HG02943 (cell line): ENCODE measurements around the gene SOHLH2.

Source experiments
- ATAC-seq: cut with Tn5 transposase; IDR thresholded peaks from one replicate; pipeline ENCODE4 v1.9.1; 2021; ENCODE audit warnings: mild to moderate bottlenecking, low read depth, moderate library complexity; ENCODE audit not compliant: unreplicated experiment

The SOHLH2 gene

DNA sequence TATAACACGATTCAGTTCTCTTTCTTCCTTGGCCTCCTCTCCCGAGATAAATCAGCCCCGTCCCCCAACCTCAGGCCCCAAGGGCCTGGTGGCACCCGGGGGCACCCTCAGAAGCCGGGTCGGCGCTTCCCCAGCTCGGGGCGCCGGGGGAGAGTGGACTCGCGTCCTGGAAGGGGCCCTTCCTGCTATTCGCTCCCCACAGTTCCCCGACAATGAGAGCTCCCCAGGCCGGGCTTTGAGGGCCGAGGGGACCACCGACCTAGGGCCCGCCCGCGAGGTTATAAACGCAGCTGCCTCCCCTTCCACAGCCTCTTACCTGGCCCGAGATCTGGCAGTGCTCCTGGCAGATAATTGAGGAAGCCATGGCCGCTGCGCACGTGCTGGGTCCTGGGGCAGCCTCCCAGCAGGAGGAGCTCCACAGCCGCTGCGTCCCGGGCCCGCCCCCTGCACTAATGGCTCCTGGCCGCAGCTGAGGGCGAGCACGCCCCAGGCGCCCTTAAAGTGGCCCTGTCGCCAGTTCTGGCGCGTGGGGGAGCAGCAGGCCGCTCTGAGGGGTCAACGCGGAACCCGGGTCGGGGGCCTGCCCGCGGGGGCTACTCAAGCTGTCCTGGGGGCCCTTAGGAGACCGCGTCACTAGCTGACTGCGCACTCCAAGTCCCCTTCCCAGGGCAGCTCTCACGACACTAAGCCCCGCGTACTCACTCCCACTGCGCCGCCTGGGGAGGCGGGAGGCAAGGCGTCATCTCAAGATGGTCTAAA, at the start of gene SOHLH2:
Gene SOHLH2 (minus strand): TSS at position 394 of the 759 bp plus-strand sequence. CDS start 30 bp downstream, at position 364.
- no peak for ATAC-seq

DNA sequence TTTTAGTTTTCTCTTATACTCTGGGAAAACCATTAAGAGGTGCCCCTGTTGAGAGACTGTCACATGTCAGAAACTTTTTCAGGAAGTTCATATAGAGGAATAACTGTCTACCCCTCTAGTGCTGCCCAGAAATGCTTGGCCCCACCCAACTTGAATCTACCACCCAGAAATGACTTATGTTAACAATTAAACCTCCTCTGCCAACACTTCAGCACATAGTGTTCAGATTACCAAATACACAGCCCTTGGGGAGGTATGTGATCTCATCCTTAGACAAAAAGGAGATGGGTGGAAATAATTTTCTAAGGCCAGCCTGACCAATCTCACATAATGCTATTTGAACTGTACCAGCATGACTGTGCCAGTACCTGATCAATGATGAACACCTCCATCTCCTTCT, 47.6 kb upstream of the SOHLH2 start:
- ATAC-seq = no peak

GRCh38 chr13:36261011-36261410, 46.7 kb upstream of the SOHLH2 start:
- ATAC-seq = no peak

GRCh38 chr13:36259361-36260137, 45.2 kb upstream of the SOHLH2 start:
- ATAC-seq = no peak

- no peak for ATAC-seq
Observed at GRCh38 chr13:36258831-36259230, 44.5 kb upstream of the SOHLH2 start.

DNA sequence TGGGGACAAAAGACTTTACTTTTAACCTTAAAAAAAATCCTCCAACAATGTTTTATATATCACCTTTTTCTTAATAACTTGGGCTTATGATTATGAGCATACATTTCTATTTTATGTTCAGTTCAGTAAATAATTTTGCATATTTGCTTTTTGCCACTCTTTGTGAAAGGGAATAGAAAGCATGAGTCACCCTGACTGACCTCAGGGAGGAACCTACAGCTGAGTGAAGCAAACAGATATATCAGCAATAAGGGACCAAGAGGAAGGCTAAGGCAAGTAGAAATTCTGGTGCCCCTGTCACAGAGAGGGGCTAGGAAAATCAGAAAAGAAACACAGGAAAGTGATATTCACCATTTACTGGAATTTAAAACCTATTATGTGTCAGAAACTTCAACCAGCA, 37.2 kb upstream of the SOHLH2 start:
- no peak for ATAC-seq

DNA sequence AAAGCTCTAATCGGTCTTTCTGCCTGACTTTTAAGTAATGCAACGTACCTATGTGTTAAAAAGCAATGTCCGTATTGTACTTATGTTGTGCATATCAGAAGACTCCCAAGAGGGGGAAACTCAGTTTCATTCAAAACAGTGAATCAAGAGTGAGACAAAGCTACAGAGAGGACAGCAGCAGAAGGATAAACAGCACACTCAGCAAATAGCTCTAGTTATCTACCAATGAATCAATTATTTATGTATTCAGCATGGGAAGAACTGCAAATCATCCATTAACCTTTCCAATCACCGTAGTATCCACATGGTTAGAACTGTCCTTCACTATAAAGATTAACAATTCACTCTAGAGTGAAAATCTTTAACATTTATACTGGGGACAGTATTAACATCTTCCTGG, 36.7 kb upstream of the SOHLH2 start:
- ATAC-seq = no peak

DNA sequence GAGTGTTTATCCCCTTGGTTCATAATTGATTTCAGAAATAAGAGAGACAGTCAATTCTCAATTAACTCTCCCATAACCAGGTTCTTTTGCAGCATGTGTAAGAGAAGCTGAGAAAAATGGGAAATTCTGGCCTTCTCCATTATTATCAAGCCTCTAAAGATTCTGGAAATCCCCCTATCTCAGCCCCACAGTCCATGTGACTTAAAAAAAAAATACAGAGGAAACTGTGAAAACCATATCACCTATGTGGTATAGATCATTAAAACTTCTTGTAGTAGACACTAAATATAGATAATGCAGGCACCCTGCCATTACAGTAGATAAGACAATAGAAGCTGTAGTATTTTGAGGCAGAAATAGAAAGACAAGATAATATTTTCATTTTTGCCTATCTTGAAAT, 34.3 kb upstream of the SOHLH2 start:
- ATAC-seq = no peak

DNA sequence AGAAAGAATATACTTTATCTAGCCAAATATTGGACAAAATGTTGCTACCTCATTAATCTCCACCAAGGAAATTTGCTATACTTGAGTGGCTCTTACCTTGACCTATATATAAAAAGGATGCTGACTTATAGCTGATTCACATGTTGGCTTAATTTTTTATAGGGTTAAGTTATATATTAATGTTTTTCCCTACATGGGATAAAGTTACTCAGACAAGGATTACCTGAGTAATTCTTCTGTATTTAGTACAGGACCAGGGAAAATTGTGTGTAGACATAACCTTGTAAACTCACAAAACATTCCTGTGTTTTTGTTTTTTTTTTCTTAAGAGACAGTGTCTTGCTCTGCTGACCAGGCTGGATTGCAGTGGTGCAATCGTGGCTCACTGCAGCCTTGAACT, 30.6 kb upstream of the SOHLH2 start:
- ATAC-seq = no peak

DNA sequence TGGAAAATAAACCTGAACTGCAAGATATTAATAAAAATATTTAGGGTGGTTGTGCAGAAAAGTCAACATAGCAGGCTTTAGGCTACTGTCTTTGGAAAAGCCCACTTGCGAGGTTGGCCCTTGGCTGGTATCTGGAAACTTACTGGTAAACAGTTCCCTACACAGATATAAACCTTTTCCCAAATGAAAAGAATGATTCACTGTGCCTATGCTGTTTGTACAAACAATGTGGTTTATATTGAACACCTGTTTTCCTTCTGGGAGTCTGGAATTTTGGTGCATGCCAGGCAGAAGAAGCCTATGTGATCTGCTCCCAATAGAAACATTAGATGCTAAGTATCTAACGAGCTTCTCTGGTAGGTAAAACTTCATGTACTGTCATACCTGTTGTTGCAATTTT, 29.7 kb upstream of the SOHLH2 start:
- ATAC-seq = no peak

GRCh38 chr13:36242761-36243160, 28.4 kb upstream of the SOHLH2 start:
- ATAC-seq = no peak

DNA sequence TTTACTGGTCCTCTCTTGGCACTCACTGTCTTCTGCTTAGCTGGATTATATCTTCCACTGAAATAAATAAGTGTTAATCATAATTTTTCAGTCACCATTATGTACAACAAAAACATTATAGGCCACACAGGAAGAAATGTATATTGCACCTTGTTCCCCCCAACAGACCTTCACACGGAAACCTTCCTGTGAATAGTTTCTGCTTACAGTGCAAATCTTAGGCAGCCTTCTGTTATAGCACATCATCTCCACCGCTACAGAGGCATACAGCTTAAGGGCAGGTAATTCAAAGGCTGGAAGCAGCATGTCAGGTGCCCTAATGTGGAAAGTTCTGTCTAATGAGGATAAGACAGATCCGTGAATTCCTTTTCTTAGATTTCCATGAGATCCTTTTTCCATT, 16.9 kb upstream of the SOHLH2 start:
- no peak for ATAC-seq

- ATAC-seq = no peak
Observed at GRCh38 chr13:36224730-36225129, 10.4 kb upstream of the SOHLH2 start.

DNA sequence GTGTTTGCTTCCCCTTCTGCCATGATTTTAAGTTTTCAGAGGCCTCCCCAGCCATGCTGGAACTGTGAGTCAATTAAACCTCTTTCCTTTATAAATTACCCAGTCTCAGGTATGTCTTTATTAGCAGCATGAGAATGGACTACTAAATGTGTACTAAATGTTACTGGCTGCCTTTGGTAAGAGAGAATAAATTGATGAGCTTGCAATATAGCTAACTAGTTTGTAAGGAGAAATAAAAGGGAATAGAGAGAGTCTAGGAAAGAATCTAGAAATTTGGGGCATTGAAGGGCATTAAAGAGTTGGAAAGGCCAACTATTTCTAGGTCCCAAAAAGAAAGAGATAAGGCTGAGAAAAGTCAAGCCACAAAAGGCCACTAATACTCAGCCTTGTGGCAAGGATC, 5.5 kb upstream of the SOHLH2 start:
- ATAC-seq = no peak

DNA sequence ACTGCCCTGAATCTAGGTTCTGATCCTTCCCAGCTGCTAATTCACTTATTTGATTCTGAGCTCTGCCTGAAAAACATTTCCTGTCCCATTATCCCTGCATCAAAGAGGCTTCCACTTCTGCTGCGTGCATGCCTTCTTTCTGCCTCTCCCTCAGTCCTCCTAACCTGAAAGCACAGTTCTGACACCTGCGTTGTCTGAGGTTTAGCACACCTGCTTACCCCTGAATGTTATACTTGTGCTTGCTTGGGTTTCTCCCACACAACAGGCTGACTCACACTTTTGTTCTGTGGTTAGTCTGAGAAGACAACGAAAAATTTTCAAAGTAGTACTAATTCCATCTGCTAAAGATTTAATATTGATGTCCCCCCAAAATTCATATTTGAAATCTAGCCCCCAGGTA, 3.1 kb upstream of the SOHLH2 start:
- ATAC-seq = no peak

DNA sequence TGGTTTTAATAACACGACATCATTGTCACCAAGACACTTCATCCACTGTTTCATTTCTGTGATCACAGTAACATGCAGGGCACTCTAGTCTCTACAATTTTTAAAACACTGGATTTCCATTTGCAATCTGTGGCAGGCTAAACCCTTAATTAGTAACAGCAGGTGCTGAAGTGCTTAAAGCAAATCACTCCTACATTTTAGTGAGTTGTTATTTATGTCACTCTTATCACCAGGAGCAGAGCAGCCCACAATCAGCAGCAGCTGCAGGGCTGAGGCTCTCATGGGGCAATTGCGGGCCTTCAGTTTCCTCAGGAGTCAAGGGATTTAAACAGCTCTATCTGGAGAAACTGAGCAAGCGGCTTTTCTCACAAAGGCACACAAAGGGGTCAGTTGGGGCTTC, 1.6 kb downstream of the SOHLH2 start:
- ATAC-seq = no peak

DNA sequence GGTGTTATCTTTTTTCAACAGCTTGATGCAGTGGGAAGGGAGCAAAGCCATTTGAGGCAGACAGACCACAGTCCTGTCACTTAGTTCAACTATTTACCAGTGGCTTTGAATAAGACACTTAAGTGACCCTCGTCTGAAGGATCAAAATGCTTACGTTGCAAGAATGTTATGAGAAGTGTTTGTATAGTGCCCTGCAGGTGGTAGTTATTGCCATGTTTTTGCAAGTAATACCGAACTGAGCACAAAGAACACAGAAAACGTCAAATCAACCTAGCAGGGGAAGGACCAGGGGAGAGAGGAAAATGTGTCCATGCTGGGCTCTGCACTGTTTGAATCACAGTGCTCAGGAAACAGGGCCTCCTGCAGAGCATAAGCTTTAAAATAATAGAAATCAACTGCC, 2.8 kb downstream of the SOHLH2 start:
- ATAC-seq = no peak

DNA sequence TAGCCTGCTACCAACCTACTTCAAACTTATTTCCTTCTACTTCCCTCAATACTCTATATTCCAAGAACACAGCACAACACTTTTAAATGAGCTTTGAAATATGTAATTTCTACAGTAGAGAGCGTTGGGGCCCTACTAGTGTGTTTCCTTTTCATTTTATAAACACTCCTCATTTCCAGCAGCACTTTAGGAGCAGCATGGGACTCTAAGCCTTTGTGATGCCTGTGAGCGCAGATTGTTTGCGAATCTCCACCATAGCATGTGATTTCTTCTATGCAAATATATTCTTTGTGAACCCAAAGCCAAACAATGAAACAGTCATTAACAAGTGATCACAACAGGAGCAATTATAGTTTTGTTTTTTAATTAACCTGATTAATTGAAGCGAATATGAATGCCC, 3.6 kb downstream of the SOHLH2 start:
- ATAC-seq = no peak

- no peak for ATAC-seq
Observed at GRCh38 chr13:36207672-36208071, 6.7 kb downstream of the SOHLH2 start.

- ATAC-seq = no peak
Observed at GRCh38 chr13:36193151-36193855, 21.1 kb downstream of the SOHLH2 start.

DNA sequence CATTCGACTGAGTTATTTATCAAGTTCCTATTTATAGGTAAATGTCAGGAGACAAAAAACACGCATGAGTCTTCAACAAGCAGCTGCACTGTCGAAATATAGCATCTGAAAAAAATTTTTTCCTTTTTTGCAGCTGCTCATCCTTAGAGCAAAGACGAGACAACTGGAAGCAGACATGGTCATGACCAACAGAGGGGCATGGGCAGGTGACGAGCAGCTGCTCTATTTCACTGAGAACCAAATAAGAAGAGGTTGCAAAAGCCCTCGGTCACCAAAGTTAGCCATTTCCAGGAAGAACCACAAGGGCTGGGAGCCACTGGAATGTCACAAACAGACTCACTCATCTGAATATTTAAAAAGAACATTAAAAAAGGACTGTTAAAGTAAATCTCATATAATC, 22.2 kb downstream of the SOHLH2 start:
- ATAC-seq = no peak
